GM23248 (cell line): ENCODE data around the gene RAB3B.
"Not testable (repeated sequence)": the region's sequence is repeated elsewhere in the genome, so short reads cannot be mapped to it uniquely, and the experiment has no call there.

ENCODE experiments used
- EZH2 ChIP-seq: fragments of 200-600 bp; sonication (generic); IDR thresholded peaks from 2 replicates; pipeline ENCODE4 v1.6.1; 2018; ENCODE audit warnings: antibody characterized with exemption, mild to moderate bottlenecking; ENCODE audit not compliant: insufficient read depth, poor library complexity, severe bottlenecking
- EZH2phosphoT487 ChIP-seq: fragments of 200-600 bp; sonication (generic); IDR thresholded peaks from 2 replicates; pipeline ENCODE4 v1.6.1; 2018; ENCODE audit warnings: antibody characterized with exemption, moderate library complexity, mild to moderate bottlenecking, low read depth; ENCODE audit not compliant: insufficient read depth

- not testable (repeated sequence) for TF ChIP-seq EZH2, EZH2phosphoT487
Measured at GRCh38 chr1:52005548-52005947, 15.0 kb upstream of the RAB3B start.
